Inferior parietal cortex (tissue), 1 donor: ENCODE results near the gene ECHDC3.

Source experiments
- DNase-seq: peaks from one replicate; pipeline ENCODE4 v3.0.0-alpha.2; 2016; ENCODE audit errors: extremely low spot score

The ECHDC3 gene

DNA sequence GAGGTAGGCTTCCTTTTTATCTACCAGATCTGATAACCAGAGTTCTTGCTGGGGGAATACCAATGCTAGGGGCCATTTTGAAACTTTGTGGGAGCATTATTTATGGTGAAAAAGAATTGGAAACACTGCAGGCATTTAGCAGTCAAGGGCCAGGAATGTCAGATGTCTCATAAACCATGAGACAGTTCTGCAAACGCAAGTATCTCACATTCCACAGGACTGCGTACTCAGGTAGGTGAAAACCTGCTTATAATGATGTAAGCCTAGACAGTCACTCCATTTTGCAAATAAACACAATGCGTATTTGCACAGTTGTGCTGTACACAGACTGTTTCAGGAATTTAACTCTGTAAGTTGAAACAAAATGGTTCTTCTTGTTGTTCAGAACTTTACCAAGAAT lies 33.9 kb downstream of the ECHDC3 start:
- no peak for DNase-seq

GRCh38 chr10:11781114-11781513 lies 38.9 kb downstream of the ECHDC3 start:
- DNase-seq: no peak

- peak; percentile 70 for DNase-seq
Observed at GRCh38 chr10:11782793-11783557, 40.8 kb downstream of the ECHDC3 start.

DNA sequence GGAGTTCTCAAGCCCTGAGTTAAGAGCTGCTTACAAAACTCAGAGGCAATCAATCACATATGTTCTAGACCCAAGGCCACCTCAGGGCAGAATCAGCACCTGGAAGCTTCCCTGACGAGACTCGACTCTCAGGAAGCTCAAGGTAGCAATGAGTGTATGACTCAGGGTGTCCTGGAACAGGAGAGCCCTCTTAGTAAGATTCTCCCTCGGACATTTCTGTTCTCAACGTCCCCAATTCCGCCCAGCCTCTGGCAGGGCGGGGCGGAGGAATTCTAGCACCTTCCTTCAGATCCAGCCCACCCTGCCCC lies 41.3 kb downstream of the ECHDC3 start:
- DNase-seq: no peak

DNA sequence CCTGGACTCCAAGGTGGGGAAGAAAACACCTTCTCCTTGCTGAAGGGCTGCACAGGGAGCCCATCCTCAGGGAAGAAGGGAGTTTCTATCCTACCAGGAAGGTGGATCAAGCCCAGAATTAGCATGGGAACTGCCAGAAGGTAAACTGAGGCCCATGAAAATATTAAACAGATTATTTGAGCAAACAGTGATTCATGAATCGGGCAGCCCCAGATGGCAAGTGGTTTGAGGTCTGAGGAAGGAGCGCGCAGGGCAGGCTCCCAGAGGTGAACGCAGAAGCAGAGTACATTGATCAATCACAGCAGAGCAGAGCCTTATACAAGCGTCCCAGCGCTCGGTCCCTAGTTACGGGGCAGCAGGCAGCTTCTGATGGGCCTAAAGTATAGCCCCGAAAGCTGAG lies 45.2 kb downstream of the ECHDC3 start:
- DNase-seq: no peak

GRCh38 chr10:11787846-11788245 lies 45.7 kb downstream of the ECHDC3 start:
- no peak for DNase-seq

DNA sequence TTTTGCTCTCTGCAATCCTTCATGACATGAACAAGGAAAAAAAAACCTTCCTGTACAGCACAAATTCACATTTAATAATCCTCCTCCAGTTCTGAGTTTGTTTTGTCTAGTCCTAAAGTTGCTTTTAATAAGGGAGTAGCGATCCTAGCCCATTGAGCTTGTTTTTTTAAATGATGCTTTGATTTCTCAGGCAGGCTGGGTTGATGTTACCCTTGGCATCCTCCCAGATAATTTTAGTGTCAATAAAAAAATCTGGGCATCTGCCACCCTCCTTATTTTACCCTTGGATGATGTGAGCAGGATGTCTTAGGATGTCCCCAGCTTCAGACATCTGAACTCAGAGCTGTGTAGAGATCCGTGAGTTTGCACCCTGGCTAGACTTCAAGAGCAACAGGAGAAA lies 47.1 kb downstream of the ECHDC3 start:
- DNase-seq: no peak

- no peak for DNase-seq
Observed at GRCh38 chr10:11789956-11790355, 47.8 kb downstream of the ECHDC3 start.

DNA sequence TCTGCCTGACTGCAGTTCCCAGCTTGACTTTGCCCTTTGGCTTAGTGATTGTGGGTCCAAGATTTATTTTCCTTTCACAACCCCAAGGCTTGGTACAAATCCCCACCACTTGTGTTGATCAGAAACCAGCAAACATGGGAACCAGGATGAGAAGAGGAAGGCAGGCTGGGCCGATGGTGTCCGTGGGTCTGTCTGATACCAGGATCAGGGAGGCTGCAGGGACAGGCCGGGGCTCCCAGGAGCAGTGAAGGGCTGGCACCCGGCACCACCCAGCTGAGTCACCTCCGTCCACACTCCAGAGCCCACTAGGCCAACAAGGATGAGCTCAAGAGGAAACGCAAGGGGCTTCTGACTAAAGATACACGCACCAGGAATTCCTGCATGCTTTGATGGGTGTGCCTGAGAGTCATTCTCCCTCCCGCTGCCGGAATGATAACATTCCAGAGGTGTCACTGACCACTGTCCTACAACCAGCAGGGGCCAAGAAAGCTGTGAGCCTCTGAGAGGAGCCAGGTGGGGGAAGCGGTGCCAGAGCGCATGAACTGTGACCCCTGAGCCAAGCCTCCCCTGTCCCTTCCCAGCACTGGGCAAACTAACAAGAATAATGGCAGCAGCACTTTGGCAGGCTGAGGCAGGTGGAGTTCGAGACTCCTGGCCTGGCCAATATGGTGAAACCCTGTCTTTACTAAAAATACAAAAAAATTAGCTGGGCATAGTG lies 51.7 kb downstream of the ECHDC3 start:
- DNase-seq: no peak

GRCh38 chr10:11794566-11794965 lies 52.4 kb downstream of the ECHDC3 start:
- DNase-seq: no peak

DNA sequence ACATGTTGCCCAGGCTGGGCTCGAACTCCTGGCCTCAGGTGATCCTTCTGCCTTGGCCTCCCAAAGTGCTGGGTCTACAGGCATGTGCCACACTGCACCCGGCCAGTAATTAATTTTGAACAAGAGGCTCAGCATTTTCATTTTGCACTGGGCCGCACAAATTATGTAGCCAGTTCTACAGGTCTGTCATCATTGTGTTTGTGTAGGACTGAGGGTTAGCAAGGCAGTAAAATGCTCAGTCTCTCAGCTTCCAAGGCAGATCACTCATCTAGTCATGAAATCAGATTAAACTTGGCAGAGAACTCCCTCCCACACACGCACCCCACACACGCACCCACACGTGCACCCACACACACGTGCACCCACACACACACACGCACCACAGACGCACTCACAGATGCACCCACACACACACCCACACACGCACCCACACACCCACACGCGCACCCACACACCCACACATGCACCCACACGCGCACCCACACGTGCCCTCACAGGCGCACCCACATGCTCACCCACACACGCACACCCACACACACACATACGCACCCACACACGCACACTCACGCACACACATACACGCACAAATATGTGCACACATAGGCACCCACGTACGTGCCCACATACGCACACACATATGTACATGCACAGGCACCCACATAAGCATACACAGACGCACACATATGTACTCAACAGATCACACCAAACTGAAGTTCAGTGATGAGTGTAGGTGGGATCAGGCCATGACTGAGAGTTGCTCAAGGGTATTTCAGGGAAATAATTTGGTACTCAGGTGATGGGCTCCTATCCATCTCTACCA lies 53.1 kb downstream of the ECHDC3 start:
- DNase-seq: no peak

GRCh38 chr10:11796474-11796873 lies 54.3 kb downstream of the ECHDC3 start:
- DNase-seq: no peak

- no peak for DNase-seq
Observed at GRCh38 chr10:11797281-11797680, 55.1 kb downstream of the ECHDC3 start.

DNA sequence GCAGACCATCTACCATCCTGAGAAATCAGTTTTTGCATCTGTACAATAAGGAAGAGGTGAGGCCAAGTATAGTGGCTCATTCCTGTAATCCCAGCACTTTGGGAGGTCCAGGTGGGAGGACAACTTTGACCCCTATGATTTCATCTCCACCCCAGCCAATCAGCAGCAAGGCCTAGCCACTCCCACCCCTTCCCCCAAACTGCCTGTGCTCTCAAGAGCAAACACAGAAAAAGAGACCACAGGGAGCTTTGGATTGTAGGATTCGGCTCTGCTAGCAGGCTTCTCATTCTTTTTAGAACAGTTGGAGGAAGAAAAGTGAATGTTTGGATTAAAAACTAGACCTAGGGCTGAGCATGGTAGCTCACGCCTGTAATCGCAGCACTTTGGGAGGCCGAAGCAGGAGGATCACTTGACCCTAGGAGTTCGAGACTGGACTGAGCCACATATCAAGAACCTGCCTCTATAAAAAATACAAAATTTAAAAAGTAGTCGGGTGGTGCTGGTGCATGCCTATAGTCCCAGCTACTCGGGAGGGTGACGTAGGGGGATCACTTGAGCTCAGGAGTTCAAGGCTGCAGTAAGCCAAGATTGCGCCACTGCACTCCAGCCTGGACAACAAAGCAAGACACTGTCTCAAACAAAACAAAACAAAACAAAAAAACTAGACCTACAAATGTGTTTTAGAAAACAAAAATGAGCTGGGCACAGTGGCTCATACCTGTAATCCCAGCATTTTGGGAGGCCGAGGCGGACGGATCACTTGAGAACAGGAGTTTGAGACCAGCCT lies 55.9 kb downstream of the ECHDC3 start:
- no peak for DNase-seq

DNA sequence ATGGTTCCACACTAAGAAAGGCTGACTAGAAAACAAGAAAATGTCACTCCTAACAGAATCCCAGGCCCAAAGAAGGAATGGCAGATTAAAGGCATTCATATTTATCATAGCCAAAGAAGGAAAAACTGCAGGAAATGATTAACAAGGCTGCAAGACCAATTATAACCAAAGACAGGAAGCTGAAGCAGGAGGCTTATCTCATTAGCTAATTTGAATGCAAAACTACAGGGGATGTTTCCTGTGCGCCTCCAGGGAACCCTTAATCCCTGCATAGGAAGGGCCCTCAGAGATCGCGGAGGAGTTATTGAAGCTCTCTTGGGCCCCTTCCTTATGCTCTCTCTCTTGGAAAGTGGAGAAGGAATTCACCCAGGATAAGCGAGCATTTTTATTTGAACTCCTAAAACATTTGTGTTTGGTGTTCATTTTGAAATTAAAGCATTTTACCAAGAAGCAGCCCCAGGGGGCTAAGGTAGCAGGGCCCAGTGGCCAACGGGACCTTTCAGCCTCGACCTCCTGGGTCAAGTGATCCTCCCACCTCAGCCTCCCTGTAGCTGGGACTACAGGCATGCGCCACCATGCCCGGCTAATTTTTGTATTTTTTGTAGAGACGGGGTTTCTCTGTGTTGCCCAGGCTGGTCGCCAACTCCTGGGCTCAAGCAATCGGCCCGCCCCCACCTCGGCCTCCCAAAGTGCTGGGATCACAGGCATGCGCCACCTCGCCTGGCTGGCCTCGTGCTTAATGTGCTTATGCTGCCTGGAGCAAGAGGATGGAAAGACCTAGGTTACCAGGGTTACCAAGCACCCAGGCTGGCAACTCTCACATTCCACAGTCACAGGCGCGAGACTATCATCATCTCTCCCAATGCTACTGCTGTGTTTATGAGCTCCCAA lies 56.9 kb downstream of the ECHDC3 start:
- DNase-seq: no peak

DNA sequence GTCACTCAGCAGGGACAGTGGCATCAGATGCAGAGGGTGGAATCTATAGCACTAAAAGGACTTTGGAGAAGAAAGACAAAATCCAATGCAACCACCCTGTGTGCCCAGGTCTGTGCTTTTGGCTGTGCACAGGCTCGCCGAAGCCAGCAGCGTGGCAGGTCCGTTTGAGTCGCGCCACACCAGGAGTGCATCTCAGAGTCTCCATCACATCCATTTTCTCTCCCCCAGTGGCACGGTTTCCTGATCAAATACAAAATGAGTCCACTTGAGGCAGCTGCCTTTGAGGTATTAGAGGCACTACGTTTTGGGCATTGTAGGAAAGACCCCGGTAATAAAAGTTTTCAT lies 57.5 kb downstream of the ECHDC3 start:
- DNase-seq: no peak

DNA sequence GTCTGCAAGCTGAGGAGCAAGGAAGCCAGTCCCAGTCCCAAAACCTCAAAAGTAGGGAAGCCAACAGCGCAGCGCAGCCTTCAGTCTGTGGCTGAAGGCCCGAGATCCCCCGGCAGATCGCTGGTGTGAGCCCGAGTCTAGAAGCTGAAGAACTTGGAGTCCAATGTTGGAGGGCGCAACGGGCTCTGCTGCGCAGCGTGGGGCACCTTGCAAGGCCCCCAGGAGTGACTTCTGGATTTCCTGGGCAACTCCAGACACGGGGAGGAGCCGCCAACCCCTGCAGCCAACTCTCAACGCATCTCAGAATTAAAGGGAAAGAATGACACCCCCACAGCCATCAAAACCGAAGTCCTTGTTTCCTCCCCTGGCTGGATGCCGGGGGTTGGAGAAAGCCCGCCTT lies 62.2 kb downstream of the ECHDC3 start:
- no peak for DNase-seq

- no peak for DNase-seq
Observed at GRCh38 chr10:11805792-11806191, 63.6 kb downstream of the ECHDC3 start.

GRCh38 chr10:11806706-11807105 lies 64.5 kb downstream of the ECHDC3 start:
- no peak for DNase-seq

DNA sequence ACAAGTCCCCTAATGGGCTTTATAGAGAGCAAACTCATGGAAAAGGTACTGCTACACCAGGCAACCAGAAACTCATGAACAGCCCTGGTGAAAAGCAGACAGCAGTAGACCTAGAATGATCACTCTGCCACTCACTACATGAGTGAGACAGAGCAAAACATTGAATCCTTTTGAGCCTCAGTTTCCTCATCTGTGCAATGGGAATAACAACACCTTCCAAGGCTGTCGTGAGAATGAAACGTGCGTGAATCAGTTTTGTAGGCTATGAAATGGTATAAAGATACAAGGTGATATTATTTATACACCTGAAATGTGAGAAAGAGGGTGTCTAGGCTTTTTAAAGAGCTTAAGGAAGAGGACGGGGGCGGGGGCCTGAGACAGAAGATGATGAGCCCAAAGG lies 66.6 kb downstream of the ECHDC3 start:
- DNase-seq: no peak

- DNase-seq: no peak
Observed at GRCh38 chr10:11810313-11810766, 68.2 kb downstream of the ECHDC3 start.
